ENCODE results near the gene BRPF3.

The BRPF3 gene

GRCh38 chr6:36245572-36246061, 49.1 kb downstream of the BRPF3 start:
- H2AFZ ChIP-seq (ENCODE audit: low read length) = no peak overlapping the region
- no peaks in the 10 kb centered on the region for H3K79me2 ChIP-seq (ENCODE audit: insufficient read depth, low read length)
- H3K27ac ChIP-seq (ENCODE audit: low read depth, low read length, poor library complexity, severe bottlenecking) = no peak overlapping the region
- no peaks in the 10 kb centered on the region for H3F3A ChIP-seq (ENCODE audit: insufficient read depth, low read length)
- H3K9me3 ChIP-seq (ENCODE audit: low read length) = 0 out of 2 replicates have a peak, but pooled peaks cover 2% of the 10 kb centered on the region
- no peaks in the 10 kb centered on the region for H3K27me3 ChIP-seq (ENCODE audit: insufficient read depth, low read length)
- no peaks in the 10 kb centered on the region for H4K20me1 ChIP-seq (ENCODE audit: insufficient read depth, low read length)
- no peak overlapping the region; the same call in 1 of the 2 replicates for H3K4me2 ChIP-seq (ENCODE audit: low read length)
- peaks cover 13% of the 10 kb centered on the region for H3K4me1 ChIP-seq (ENCODE audit: insufficient read depth, low read length, severe bottlenecking)
- TF ChIP-seq CTCF (IDR thresholded peaks at IDR 0.05; ENCODE audit: low read length) (peak; percentile 71), EZH2 (IDR thresholded peaks at IDR 0.05; ENCODE audit: borderline replicate concordance, low read length) (no peak)
- H3K36me3 ChIP-seq (ENCODE audit: insufficient read depth, low read length) = no peaks in the 10 kb centered on the region
- H3K4me3 ChIP-seq (ENCODE audit: low read depth, low read length, poor library complexity, severe bottlenecking) = no peak overlapping the region
- H3K9me2 ChIP-seq (ENCODE audit: low read depth, low read length) = no peaks in the 10 kb centered on the region
- no peak overlapping the region for H3K9ac ChIP-seq (ENCODE audit: low read length)

- no peaks in the 10 kb centered on the region for H3K79me2 ChIP-seq (ENCODE audit: insufficient read depth, low read length)
- H3F3A ChIP-seq (ENCODE audit: insufficient read depth, low read length) = no peaks in the 10 kb centered on the region
- no peaks in the 10 kb centered on the region for H4K20me1 ChIP-seq (ENCODE audit: insufficient read depth, low read length)
- TF ChIP-seq EZH2 (IDR thresholded peaks at IDR 0.05; ENCODE audit: borderline replicate concordance, low read length) (no peak), CTCF (IDR thresholded peaks at IDR 0.05; ENCODE audit: low read length) (no peak)
- H3K36me3 ChIP-seq (ENCODE audit: insufficient read depth, low read length) = no peaks in the 10 kb centered on the region
- no peak overlapping the region for H3K4me3 ChIP-seq (ENCODE audit: low read depth, low read length, poor library complexity, severe bottlenecking)
- no peak overlapping the region for H3K9ac ChIP-seq (ENCODE audit: low read length)
- H3K9me3 ChIP-seq (ENCODE audit: low read length) = no peaks in the 10 kb centered on the region
- no peaks in the 10 kb centered on the region for H3K9me2 ChIP-seq (ENCODE audit: low read depth, low read length)
- H3K27me3 ChIP-seq (ENCODE audit: insufficient read depth, low read length) = no peaks in the 10 kb centered on the region
- no peak overlapping the region for H3K27ac ChIP-seq (ENCODE audit: low read depth, low read length, poor library complexity, severe bottlenecking)
- no peak overlapping the region for H2AFZ ChIP-seq (ENCODE audit: low read length)
- H3K4me2 ChIP-seq (ENCODE audit: low read length) = no peak overlapping the region
- H3K4me1 ChIP-seq (ENCODE audit: insufficient read depth, low read length, severe bottlenecking) = peaks cover 10% of the 10 kb centered on the region
Observed at GRCh38 chr6:36246506-36247268, 50.1 kb downstream of the BRPF3 start.

GRCh38 chr6:36247693-36248092, 51.1 kb downstream of the BRPF3 start:
- Histone ChIP-seq H3K36me3 (ENCODE audit: insufficient read depth, low read length) (no peaks in the 10 kb centered on the region), H3K9ac (ENCODE audit: low read length) (no peak overlapping the region), H3K79me2 (ENCODE audit: insufficient read depth, low read length) (no peaks in the 10 kb centered on the region), H3K4me2 (ENCODE audit: low read length) (no peak overlapping the region), H4K20me1 (ENCODE audit: insufficient read depth, low read length) (no peaks in the 10 kb centered on the region), H3K9me3 (ENCODE audit: low read length) (no peaks in the 10 kb centered on the region), H3K27me3 (ENCODE audit: insufficient read depth, low read length) (no peaks in the 10 kb centered on the region), H3K27ac (ENCODE audit: low read depth, low read length, poor library complexity, severe bottlenecking) (no peak overlapping the region), H2AFZ (ENCODE audit: low read length) (no peak overlapping the region), H3F3A (ENCODE audit: insufficient read depth, low read length) (no peaks in the 10 kb centered on the region), H3K4me3 (ENCODE audit: low read depth, low read length, poor library complexity, severe bottlenecking) (no peak overlapping the region), H3K9me2 (ENCODE audit: low read depth, low read length) (no peaks in the 10 kb centered on the region), H3K4me1 (ENCODE audit: insufficient read depth, low read length, severe bottlenecking) (peaks cover 4% of the 10 kb centered on the region)
- TF ChIP-seq EZH2 (IDR thresholded peaks at IDR 0.05; ENCODE audit: borderline replicate concordance, low read length) = no peak
- no peak for TF ChIP-seq CTCF (IDR thresholded peaks at IDR 0.05; ENCODE audit: low read length)
